ENCODE data around the gene KLF3.

The KLF3 gene

GRCh38 chr4:38704622-38705154, 40.7 kb downstream of the KLF3 start:
- no peak for FAIRE-seq

- FAIRE-seq, result no peak
Observed at GRCh38 chr4:38706301-38706700, 42.3 kb downstream of the KLF3 start.

- FAIRE-seq, result no peak
Observed at GRCh38 chr4:38710053-38710452, 46.1 kb downstream of the KLF3 start.

GRCh38 chr4:38711066-38711465, 47.1 kb downstream of the KLF3 start:
- FAIRE-seq, result no peak

- no peak for FAIRE-seq
Observed at GRCh38 chr4:38715050-38715449, 51.1 kb downstream of the KLF3 start.

- no peak for FAIRE-seq
Observed at GRCh38 chr4:38716256-38716655, 52.3 kb downstream of the KLF3 start.

- FAIRE-seq, result no peak
Observed at GRCh38 chr4:38717604-38718003, 53.6 kb downstream of the KLF3 start.

- no peak for FAIRE-seq
Observed at GRCh38 chr4:38723114-38723513, 59.1 kb downstream of the KLF3 start.

GRCh38 chr4:38723726-38724474, 59.9 kb downstream of the KLF3 start:
- no peak for FAIRE-seq

- no peak for FAIRE-seq
Observed at GRCh38 chr4:38724475-38724808, 60.4 kb downstream of the KLF3 start.

GRCh38 chr4:38728631-38729141, 64.7 kb downstream of the KLF3 start:
- FAIRE-seq, result no peak

GRCh38 chr4:38730493-38730829, 66.5 kb downstream of the KLF3 start:
- no peak for FAIRE-seq

- no peak for FAIRE-seq
Observed at GRCh38 chr4:38730830-38731646, 67.0 kb downstream of the KLF3 start.

- no peak for FAIRE-seq
Observed at GRCh38 chr4:38733663-38734062, 69.7 kb downstream of the KLF3 start.

GRCh38 chr4:38734446-38734845, 70.4 kb downstream of the KLF3 start:
- no peak for FAIRE-seq

- FAIRE-seq, result no peak
Observed at GRCh38 chr4:38734911-38735310, 70.9 kb downstream of the KLF3 start.

GRCh38 chr4:38735870-38736269, 71.9 kb downstream of the KLF3 start:
- no peak for FAIRE-seq

- FAIRE-seq, result no peak
Observed at GRCh38 chr4:38738940-38739803, 75.2 kb downstream of the KLF3 start.

- FAIRE-seq, result no peak
Observed at GRCh38 chr4:38740303-38740702, 76.3 kb downstream of the KLF3 start.

GRCh38 chr4:38743866-38744265, 79.9 kb downstream of the KLF3 start:
- FAIRE-seq, result no peak

- FAIRE-seq, result no peak
Observed at GRCh38 chr4:38745881-38746280, 81.9 kb downstream of the KLF3 start.

- FAIRE-seq, result no peak
Observed at GRCh38 chr4:38747629-38748028, 83.6 kb downstream of the KLF3 start.

- no peak for FAIRE-seq
Observed at GRCh38 chr4:38749336-38749735, 85.3 kb downstream of the KLF3 start.

Measured in G401.6 (cell line).